ENCODE data around the gene SLC44A3. TPM values are rescaled to one million over a fixed set of nuclear protein-coding genes. Genes with fewer than 3 reads are reported as not detected.
A peak's percentile ranks its signal among the peaks of the same experiment; 100 is the strongest.

Gene SLC44A3
- total RNA-seq, 4 donors from 2014 or later: 0.63 to 1.7 (median 0.83) TPM

GRCh38 chr1:94803517-94804441 is 16.4 kb upstream of the SLC44A3 start:
- Histone ChIP-seq H3K27me3 (no peaks in the 10 kb centered on the region), H3K27ac (replicated peaks in 1 of 4) (peak overlapping the region; percentile 56 to 77 (median 75)), H3K4me1 (peaks cover 28 to 42% (median 39%) of the 10 kb centered on the region in 4 donors), H3K4me3 (no peak overlapping the region), H3K36me3 (no peaks in the 10 kb centered on the region), H3K9me3 (no peaks in the 10 kb centered on the region)
- intact Hi-C loops (cut with DNase I): no loop called here
- peak; percentile 88 for DNase-seq (ENCODE audit: extremely low spot score)
- TF ChIP-seq, protein P1, sequence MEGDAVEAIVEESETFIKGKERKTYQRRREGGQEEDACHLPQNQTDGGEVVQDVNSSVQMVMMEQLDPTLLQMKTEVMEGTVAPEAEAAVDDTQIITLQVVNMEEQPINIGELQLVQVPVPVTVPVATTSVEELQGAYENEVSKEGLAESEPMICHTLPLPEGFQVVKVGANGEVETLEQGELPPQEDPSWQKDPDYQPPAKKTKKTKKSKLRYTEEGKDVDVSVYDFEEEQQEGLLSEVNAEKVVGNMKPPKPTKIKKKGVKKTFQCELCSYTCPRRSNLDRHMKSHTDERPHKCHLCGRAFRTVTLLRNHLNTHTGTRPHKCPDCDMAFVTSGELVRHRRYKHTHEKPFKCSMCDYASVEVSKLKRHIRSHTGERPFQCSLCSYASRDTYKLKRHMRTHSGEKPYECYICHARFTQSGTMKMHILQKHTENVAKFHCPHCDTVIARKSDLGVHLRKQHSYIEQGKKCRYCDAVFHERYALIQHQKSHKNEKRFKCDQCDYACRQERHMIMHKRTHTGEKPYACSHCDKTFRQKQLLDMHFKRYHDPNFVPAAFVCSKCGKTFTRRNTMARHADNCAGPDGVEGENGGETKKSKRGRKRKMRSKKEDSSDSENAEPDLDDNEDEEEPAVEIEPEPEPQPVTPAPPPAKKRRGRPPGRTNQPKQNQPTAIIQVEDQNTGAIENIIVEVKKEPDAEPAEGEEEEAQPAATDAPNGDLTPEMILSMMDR (IDR thresholded peaks at IDR 0.05): no peak
- TF ChIP-seq EP300 (IDR thresholded peaks at IDR 0.05) (no peak), POLR2A (IDR thresholded peaks at IDR 0.05; ENCODE audit: low read depth) (no peak), POLR2AphosphoS5 (IDR thresholded peaks at IDR 0.05) (peak in 1 of 2 donors; percentile 25)
- 67% methylated on average over 8 of the region's 8 CpGs for WGBS

DNA sequence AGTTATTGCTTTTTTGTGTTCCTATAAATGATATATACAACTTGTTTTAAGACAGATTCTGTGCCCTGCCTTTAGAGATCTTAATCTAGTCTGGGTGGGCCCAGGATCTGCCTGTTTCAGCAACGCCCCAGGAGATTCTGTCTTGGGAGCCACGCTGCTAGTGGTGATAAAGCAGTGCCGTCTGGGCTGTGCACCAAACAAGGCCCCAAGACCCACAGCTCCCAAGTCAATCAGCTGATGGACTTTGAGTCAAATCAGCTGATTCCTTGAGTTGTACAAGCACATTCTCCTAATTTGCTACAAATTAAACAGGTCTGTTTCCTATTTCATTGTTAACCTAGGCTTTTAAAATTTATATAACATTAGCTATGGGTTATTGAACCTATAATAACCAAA is 15.7 kb upstream of the SLC44A3 start:
- Histone ChIP-seq H3K27me3 (no peaks in the 10 kb centered on the region), H3K36me3 (no peaks in the 10 kb centered on the region), H3K27ac (replicated peaks in 1 of 4) (peak overlapping the region in 1 of 4 donors; percentile 77), H3K4me1 (peaks cover 25 to 42% (median 36%) of the 10 kb centered on the region in 4 donors), H3K9me3 (no peaks in the 10 kb centered on the region), H3K4me3 (no peak overlapping the region)
- 82% methylated on average over 3 of the region's 3 CpGs for WGBS
- TF ChIP-seq EP300 (IDR thresholded peaks at IDR 0.05): no peak
- TF ChIP-seq, protein P1 (IDR thresholded peaks at IDR 0.05): no peak
- no peak for TF ChIP-seq POLR2AphosphoS5 (IDR thresholded peaks at IDR 0.05)
- no peak for TF ChIP-seq POLR2A (IDR thresholded peaks at IDR 0.05; ENCODE audit: low read depth)
- DNase-seq (ENCODE audit: extremely low spot score): peak; percentile 78
- intact Hi-C loops (cut with DNase I): no loop called here

DNA sequence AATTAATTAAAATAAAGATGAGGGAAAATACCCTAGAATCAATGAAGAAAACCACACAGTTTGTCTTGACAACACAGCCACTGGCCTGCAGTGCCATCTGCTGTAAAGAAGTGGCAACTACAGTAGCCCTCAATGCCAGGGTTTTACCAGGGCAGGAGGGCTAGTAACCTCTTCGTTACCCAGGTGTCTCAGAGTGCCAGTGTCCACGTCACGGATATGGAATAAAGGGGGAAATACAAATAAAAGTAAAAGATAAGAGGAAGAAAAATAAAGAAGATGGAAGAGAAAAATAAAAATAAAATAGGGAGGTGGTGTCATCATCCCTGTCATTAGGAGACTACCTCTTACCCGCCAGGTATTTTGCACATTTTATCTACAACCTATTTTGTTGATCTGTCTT is 14.2 kb upstream of the SLC44A3 start:
- TF ChIP-seq POLR2A (IDR thresholded peaks at IDR 0.05; ENCODE audit: low read depth) (no peak), POLR2AphosphoS5 (IDR thresholded peaks at IDR 0.05) (peak in 1 of 2 donors; percentile 31), EP300 (IDR thresholded peaks at IDR 0.05) (no peak)
- TF ChIP-seq, protein P1 (IDR thresholded peaks at IDR 0.05): peak in 2 of 3 experiments; percentile 97 to 98
- H3K36me3 ChIP-seq: no peaks in the 10 kb centered on the region
- H3K4me3 ChIP-seq: no peak overlapping the region
- H3K27me3 ChIP-seq: no peaks in the 10 kb centered on the region
- 18% methylated on average over 4 of the region's 4 CpGs for WGBS
- DNase-seq (ENCODE audit: extremely low spot score): peak; percentile 84
- intact Hi-C loops (cut with DNase I): loop anchor here (1.0 to 2.0 kb wide), 2 partner anchors 286 to 325 kb away; no protein-coding TSS in a partner anchor
- H3K9me3 ChIP-seq: no peaks in the 10 kb centered on the region
- H3K27ac ChIP-seq (replicated peaks in 1 of 4): no peak overlapping the region
- H3K4me1 ChIP-seq: peaks cover 23 to 42% (median 34%) of the 10 kb centered on the region in 4 donors

DNA sequence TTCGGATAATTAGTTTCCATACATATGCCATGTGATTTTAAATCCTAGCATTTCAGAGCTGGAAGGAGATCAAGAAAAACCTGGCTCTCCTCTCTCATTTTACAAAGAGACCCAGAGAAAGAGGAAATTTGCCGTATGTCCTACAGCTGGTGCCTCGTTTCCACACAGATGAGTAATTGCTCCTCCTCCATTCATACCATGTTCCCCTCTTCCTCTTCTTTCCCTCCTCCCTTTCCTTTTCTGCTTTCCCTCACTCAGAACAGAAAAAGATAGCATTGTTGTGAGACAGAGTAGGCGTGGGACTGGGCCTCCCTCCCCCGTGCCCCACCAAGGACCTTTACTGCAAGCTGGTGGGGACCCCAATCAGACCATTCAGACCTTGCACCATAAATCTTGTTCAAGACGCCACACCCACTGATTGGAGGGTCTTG is 13.7 kb upstream of the SLC44A3 start:
- Histone ChIP-seq H3K36me3 (no peaks in the 10 kb centered on the region), H3K4me3 (no peak overlapping the region), H3K9me3 (no peaks in the 10 kb centered on the region), H3K27ac (replicated peaks in 1 of 4) (no peak overlapping the region), H3K27me3 (no peaks in the 10 kb centered on the region), H3K4me1 (peaks cover 18 to 38% (median 29%) of the 10 kb centered on the region in 4 donors)
- no peak for TF ChIP-seq EP300 (IDR thresholded peaks at IDR 0.05)
- TF ChIP-seq POLR2A (IDR thresholded peaks at IDR 0.05; ENCODE audit: low read depth): no peak
- TF ChIP-seq, protein P1 (IDR thresholded peaks at IDR 0.05): no peak
- no peak for TF ChIP-seq POLR2AphosphoS5 (IDR thresholded peaks at IDR 0.05)
- intact Hi-C loops (cut with DNase I): loop anchor here (1.0 to 2.0 kb wide), 2 partner anchors 286 to 326 kb away; no protein-coding TSS in a partner anchor
- DNase-seq (ENCODE audit: extremely low spot score): peak; percentile 72
- WGBS: 41% methylated on average over 6 of the region's 6 CpGs
